ENCODE results near the gene ADAM12.

Gene ADAM12

GRCh38 chr10:126243306-126243705, 145.0 kb downstream of the ADAM12 start:
- no peak for TF ChIP-seq CTCF (IDR thresholded peaks at IDR 0.05; ENCODE audit: control extremely low read depth, extremely low read depth, low read depth, missing control alignments)
- CTCF ChIA-PET = no interaction called here
- POLR2A ChIA-PET = no interaction called here
- no peak for DNase-seq (ENCODE audit: extremely low spot score)

- no peak for TF ChIP-seq CTCF (IDR thresholded peaks at IDR 0.05; ENCODE audit: control extremely low read depth, extremely low read depth, low read depth, missing control alignments)
- ChIA-PET POLR2A (no interaction called here), CTCF (no interaction called here)
- DNase-seq (ENCODE audit: extremely low spot score) = no peak
These were observed 145.6 kb downstream of the ADAM12 start for GRCh38 chr10:126242397-126243260.

- TF ChIP-seq CTCF (IDR thresholded peaks at IDR 0.05; ENCODE audit: control extremely low read depth, extremely low read depth, low read depth, missing control alignments) = no peak
- DNase-seq (ENCODE audit: extremely low spot score) = no peak
- POLR2A ChIA-PET = no interaction called here
- CTCF ChIA-PET = no interaction called here
These were observed 147.8 kb downstream of the ADAM12 start for GRCh38 chr10:126240483-126240882.

- DNase-seq (ENCODE audit: extremely low spot score) = no peak
- ChIA-PET CTCF (interaction anchor here (1.0 kb wide), 1 partner anchor 13 kb away, joined by 3 read pairs; no protein-coding TSS in a partner anchor), POLR2A (no interaction called here)
- no peak for TF ChIP-seq CTCF (IDR thresholded peaks at IDR 0.05; ENCODE audit: control extremely low read depth, extremely low read depth, low read depth, missing control alignments)
These were observed 148.4 kb downstream of the ADAM12 start for GRCh38 chr10:126239844-126240243.

- no peak for TF ChIP-seq CTCF (IDR thresholded peaks at IDR 0.05; ENCODE audit: control extremely low read depth, extremely low read depth, low read depth, missing control alignments)
- POLR2A ChIA-PET = no interaction called here
- CTCF ChIA-PET = no interaction called here
- DNase-seq (ENCODE audit: extremely low spot score) = no peak
These were observed 152.1 kb downstream of the ADAM12 start for GRCh38 chr10:126235979-126236851.

- CTCF ChIA-PET = no interaction called here
- POLR2A ChIA-PET = no interaction called here
- no peak for DNase-seq (ENCODE audit: extremely low spot score)
- no peak for TF ChIP-seq CTCF (IDR thresholded peaks at IDR 0.05; ENCODE audit: control extremely low read depth, extremely low read depth, low read depth, missing control alignments)
These were observed 152.9 kb downstream of the ADAM12 start for GRCh38 chr10:126235091-126235978.
